ENCODE measurements around the gene PPP1R3F. TPM values are rescaled to one million over a fixed set of nuclear protein-coding genes. Genes with fewer than 3 reads are reported as not detected.

The PPP1R3F gene
- total and polyA plus RNA-seq, 2 donors (not counting 1 experiment from before 2014, with no cell fraction given) = 3.7 to 10.2 TPM

DNA sequence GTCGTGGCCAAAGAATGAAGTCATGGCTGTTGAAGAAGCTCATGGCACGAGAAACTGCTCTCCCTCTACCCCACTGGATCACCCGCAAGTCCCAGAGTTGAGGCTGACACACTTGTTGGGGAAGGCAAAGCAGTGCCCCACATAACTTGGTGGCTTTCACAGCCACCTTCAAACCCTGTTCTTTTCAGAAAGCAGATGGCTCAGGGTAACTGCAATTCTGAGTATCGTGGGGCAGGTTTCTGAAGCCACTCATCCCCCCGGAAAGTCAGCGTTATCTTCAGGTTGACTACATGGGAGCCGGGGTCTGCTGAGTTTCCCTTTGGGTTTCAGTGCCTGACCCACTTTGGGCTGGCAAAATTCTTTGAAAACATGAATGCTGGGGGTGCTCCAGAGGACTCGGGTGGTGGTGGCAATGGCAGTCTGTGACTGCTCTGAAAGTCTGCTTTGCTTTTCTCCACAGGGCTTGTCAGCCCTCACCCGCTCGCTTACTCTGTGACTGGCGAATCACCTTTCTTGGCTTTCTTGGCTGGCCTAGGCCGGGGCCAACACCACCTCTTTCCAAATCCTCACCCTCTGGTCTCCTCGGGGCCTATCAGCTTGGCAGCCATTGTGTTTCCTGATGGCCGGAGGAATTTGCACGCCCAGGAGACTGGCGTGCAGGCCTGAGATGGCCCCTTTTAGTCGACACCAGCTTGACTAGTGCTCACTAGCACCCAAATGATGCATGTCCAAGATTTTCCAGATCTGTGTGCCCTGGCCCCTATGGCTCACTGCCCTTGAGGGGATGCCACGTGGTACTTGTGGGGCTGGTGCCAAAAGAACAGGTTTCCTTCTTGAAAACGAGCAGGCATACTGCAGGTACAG is 7.3 kb downstream of the PPP1R3F start:
- TF ChIP-seq, protein P1, sequence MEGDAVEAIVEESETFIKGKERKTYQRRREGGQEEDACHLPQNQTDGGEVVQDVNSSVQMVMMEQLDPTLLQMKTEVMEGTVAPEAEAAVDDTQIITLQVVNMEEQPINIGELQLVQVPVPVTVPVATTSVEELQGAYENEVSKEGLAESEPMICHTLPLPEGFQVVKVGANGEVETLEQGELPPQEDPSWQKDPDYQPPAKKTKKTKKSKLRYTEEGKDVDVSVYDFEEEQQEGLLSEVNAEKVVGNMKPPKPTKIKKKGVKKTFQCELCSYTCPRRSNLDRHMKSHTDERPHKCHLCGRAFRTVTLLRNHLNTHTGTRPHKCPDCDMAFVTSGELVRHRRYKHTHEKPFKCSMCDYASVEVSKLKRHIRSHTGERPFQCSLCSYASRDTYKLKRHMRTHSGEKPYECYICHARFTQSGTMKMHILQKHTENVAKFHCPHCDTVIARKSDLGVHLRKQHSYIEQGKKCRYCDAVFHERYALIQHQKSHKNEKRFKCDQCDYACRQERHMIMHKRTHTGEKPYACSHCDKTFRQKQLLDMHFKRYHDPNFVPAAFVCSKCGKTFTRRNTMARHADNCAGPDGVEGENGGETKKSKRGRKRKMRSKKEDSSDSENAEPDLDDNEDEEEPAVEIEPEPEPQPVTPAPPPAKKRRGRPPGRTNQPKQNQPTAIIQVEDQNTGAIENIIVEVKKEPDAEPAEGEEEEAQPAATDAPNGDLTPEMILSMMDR (IDR thresholded peaks at IDR 0.05) = no peak
- TF ChIP-seq EZH2 (IDR thresholded peaks at IDR 0.05; ENCODE audit: borderline replicate concordance, insufficient read depth, low read depth, low read length, poor library complexity, severe bottlenecking) = no peak
- Mint-ChIP-seq H3K4me3 (no peak overlapping the region), H3K27me3 (no peaks in the 10 kb centered on the region), H3K4me1 (peaks cover 36% of the 10 kb centered on the region), H3K27ac (no peak overlapping the region), H3K9me3 (ENCODE audit: insufficient read depth) (no peaks in the 10 kb centered on the region)
- ATAC-seq (ENCODE audit: low read depth) = no peak
- Histone ChIP-seq H4K20me1 (ENCODE audit: control insufficient read depth, insufficient read depth, low read length, poor library complexity, severe bottlenecking) (no peaks in the 10 kb centered on the region), H3K4me2 (replicated peaks; ENCODE audit: low read depth, low read length, poor library complexity, severe bottlenecking) (no peak overlapping the region), H2AFZ (ENCODE audit: insufficient read depth, low read depth, low read length, poor library complexity, severe bottlenecking) (no peak overlapping the region), H3K4me3 (ENCODE audit: control extremely low read depth in 1 of 5, extremely low read depth in 1 of 5, insufficient read depth in 1 of 5, low read depth in 2 of 5, low read length in 4 of 5) (no peak overlapping the region), H3K4me1 (ENCODE audit: control insufficient read depth in 2 of 2, insufficient read depth in 2 of 2, low read length in 2 of 2) (peaks cover 10 to 15% of the 10 kb centered on the region in 2 donors), H3K36me3 (replicated peaks in 1 of 2; ENCODE audit: control extremely low read depth in 1 of 2, control insufficient read depth in 1 of 2, extremely low read depth in 1 of 2, insufficient read depth in 2 of 2, low read length in 1 of 2) (no peaks in the 10 kb centered on the region), H3K27me3 (replicated peaks in 1 of 4; ENCODE audit: control extremely low read depth in 1 of 4, control insufficient read depth in 3 of 4, insufficient read depth in 4 of 4, low read length in 3 of 4) (no peaks in the 10 kb centered on the region), H3K27ac (ENCODE audit: low read length in 2 of 2) (no peak overlapping the region), H3K79me2 (ENCODE audit: control insufficient read depth, insufficient read depth, low read length) (peaks cover 14% of the 10 kb centered on the region), H3K9ac (ENCODE audit: low read length) (no peak overlapping the region), H3K9me3 (ENCODE audit: control extremely low read depth in 1 of 3, control insufficient read depth in 2 of 3, insufficient read depth in 1 of 3, low read length in 2 of 3) (no peaks in the 10 kb centered on the region)
- CTCF ChIA-PET = no interaction called here
- intact Hi-C loops (cut with micrococcal nuclease) = no loop called here
- 95% methylated on average over 4 of the region's 19 CpGs for WGBS (ENCODE audit: insufficient coverage)
- POLR2A ChIA-PET = no interaction called here
- no peak for DNase-seq

DNA sequence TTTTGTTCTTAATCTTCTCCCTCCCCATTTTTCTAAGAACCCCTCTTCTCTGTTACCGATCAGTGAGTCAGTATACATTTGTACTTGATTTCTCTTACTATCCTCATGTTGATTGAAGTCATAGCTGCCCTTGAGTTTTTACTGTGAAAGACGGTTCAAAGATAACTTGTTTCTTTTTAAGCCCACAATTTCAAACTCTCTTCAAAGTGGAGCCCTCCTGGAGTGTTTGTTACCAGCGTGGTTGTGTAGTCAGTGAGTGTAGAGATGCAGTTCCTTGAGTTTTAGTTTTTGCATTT is 7.9 kb downstream of the PPP1R3F start:
- Histone ChIP-seq H3K4me3 (ENCODE audit: control extremely low read depth in 1 of 5, extremely low read depth in 1 of 5, insufficient read depth in 1 of 5, low read depth in 2 of 5, low read length in 4 of 5) (no peak overlapping the region), H3K27me3 (replicated peaks in 1 of 4; ENCODE audit: control extremely low read depth in 1 of 4, control insufficient read depth in 3 of 4, insufficient read depth in 4 of 4, low read length in 3 of 4) (no peaks in the 10 kb centered on the region), H3K4me2 (replicated peaks; ENCODE audit: low read depth, low read length, poor library complexity, severe bottlenecking) (no peak overlapping the region), H3K79me2 (ENCODE audit: control insufficient read depth, insufficient read depth, low read length) (peaks cover 10% of the 10 kb centered on the region), H3K27ac (ENCODE audit: low read length in 2 of 2) (no peak overlapping the region), H2AFZ (ENCODE audit: insufficient read depth, low read depth, low read length, poor library complexity, severe bottlenecking) (no peak overlapping the region), H3K4me1 (ENCODE audit: control insufficient read depth in 2 of 2, insufficient read depth in 2 of 2, low read length in 2 of 2) (peaks cover 4 to 9% of the 10 kb centered on the region in 2 donors), H3K9ac (ENCODE audit: low read length) (no peak overlapping the region), H3K36me3 (replicated peaks in 1 of 2; ENCODE audit: control extremely low read depth in 1 of 2, control insufficient read depth in 1 of 2, extremely low read depth in 1 of 2, insufficient read depth in 2 of 2, low read length in 1 of 2) (no peaks in the 10 kb centered on the region), H3K9me3 (ENCODE audit: control extremely low read depth in 1 of 3, control insufficient read depth in 2 of 3, insufficient read depth in 1 of 3, low read length in 2 of 3) (no peaks in the 10 kb centered on the region), H4K20me1 (ENCODE audit: control insufficient read depth, insufficient read depth, low read length, poor library complexity, severe bottlenecking) (no peaks in the 10 kb centered on the region)
- Mint-ChIP-seq H3K27me3 (no peaks in the 10 kb centered on the region), H3K4me3 (no peak overlapping the region), H3K4me1 (peaks cover 32% of the 10 kb centered on the region), H3K9me3 (ENCODE audit: insufficient read depth) (no peaks in the 10 kb centered on the region), H3K27ac (no peak overlapping the region)
- ChIA-PET CTCF (no interaction called here), POLR2A (no interaction called here)
- intact Hi-C loops (cut with micrococcal nuclease) = no loop called here
- ATAC-seq (ENCODE audit: low read depth) (no peak), DNase-seq (no peak)
- 100% methylated on average over 1 of the region's 3 CpGs for WGBS (ENCODE audit: insufficient coverage)
- TF ChIP-seq, protein P1 (IDR thresholded peaks at IDR 0.05) = no peak
- TF ChIP-seq EZH2 (IDR thresholded peaks at IDR 0.05; ENCODE audit: borderline replicate concordance, insufficient read depth, low read depth, low read length, poor library complexity, severe bottlenecking) = no peak

Measured in B cell (primary cell).